LNCAP (cell line): Measurements from ENCODE around the gene DSCAML1.

Source experiments
- TF ChIP-seq, protein P1 (sequence below): fragments of 450-650 bp; IDR thresholded peaks from 2 replicates; pipeline ENCODE4 v1.5.1; 2017; ENCODE audit warnings: mild to moderate bottlenecking

The DSCAML1 gene

DNA sequence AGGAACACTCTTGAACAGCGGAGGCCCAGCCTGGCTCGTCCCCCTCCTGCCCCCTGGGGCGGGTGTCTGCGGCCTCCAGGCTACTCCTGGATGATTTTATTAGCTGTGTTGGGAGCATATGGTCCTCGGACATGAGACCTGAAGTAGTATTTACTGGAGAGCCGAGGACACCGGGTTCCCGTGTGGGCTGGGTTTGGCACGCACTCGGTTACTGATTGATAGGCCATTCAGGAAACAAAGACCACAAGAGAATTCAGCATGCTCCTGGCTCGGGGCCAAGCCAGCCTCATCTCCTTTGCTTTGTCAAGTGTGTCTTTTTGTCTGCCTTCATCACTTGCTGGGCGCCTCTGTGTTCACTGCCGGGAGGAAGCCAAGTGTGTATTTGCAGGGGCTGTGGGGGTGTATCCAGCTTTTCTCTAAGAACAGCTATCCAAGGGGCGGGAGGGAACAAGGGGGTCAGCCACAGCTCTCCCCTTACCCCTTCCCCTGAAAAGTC is 17.8 kb upstream of the DSCAML1 start:
- TF ChIP-seq, protein P1, sequence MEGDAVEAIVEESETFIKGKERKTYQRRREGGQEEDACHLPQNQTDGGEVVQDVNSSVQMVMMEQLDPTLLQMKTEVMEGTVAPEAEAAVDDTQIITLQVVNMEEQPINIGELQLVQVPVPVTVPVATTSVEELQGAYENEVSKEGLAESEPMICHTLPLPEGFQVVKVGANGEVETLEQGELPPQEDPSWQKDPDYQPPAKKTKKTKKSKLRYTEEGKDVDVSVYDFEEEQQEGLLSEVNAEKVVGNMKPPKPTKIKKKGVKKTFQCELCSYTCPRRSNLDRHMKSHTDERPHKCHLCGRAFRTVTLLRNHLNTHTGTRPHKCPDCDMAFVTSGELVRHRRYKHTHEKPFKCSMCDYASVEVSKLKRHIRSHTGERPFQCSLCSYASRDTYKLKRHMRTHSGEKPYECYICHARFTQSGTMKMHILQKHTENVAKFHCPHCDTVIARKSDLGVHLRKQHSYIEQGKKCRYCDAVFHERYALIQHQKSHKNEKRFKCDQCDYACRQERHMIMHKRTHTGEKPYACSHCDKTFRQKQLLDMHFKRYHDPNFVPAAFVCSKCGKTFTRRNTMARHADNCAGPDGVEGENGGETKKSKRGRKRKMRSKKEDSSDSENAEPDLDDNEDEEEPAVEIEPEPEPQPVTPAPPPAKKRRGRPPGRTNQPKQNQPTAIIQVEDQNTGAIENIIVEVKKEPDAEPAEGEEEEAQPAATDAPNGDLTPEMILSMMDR: no peak

DNA sequence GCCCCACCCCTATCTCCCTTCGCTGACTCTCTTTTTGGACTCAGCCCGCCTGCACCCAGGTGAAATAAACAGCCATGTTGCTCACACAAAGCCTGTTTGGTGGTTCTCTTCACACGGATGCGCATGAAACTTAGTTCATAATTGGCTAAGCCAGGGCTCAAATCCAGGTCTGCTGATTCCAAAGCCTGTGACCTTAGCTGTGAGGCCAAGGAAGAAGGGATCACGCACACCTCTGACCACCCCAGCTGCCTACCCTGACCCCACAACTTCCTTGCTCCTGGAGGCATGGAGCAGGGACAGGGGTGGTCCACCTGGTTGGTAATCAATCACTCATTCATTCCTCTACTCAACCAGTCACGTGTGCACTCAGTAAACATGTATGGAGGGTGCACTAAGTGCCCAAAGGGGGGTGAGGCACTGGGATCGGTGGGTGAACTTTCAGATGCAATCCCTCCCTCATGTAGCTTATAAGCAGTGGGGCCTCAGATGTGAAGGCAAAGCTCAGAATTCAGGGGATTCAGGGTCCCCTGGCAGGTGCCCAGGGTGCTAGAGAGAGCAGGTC is 17.3 kb upstream of the DSCAML1 start:
- TF ChIP-seq, protein P1: no peak

DNA sequence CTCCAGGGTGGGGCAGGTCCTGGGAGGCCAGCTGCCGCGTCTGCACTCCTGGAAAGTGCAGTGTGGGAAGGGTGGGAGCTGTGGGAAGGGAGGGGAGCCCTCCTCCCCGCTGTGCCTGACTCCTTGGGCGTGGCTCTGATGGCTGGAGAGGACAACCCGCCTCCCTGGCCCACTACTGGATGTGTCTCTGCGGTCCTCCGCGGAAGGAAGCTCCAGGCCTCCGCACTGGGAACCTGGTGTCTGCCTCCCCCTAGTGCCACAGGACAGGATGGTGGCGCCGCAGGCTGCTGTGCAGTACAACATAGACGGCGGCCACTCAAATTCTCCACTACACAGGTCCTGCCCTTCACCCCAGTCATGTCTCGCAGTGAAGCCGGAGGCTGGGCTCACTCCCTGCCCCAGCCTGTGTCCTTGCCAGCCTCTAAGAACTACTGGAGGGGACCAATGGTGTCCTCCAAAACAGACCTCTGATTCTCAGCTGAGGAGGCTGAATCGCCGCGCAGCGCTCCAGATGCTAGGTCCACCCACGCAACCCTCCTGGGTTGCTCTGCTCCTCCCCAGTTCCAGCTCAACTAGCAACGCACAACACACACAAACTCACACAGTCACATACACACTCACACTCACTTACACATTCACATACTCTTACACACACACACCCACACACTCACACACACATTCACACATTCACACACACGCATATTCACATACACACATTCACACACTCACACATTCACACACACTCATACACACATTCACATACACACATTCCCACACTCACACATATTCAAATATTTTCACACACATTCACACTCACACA is 12.4 kb upstream of the DSCAML1 start:
- TF ChIP-seq, protein P1: peak; percentile 70

DNA sequence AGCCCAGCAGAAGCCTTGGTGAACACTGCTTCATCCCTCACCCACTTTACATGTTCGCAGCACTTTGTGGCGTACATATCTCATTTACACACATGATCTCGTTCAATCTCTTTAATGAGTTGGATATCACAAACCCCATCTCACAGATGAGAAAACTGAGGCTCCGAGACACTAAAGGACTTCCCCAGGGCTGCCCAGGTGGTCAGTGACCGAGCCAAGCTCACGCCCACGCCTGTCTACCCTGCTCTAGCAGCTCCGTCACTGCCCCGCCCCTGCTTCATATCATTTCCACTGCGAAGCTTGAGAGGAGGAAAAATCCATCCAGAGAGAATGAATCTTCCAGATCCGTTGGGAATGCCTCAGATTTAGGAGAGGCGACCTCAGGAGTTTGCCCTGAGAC is 11.8 kb upstream of the DSCAML1 start:
- TF ChIP-seq, protein P1: no peak

DNA sequence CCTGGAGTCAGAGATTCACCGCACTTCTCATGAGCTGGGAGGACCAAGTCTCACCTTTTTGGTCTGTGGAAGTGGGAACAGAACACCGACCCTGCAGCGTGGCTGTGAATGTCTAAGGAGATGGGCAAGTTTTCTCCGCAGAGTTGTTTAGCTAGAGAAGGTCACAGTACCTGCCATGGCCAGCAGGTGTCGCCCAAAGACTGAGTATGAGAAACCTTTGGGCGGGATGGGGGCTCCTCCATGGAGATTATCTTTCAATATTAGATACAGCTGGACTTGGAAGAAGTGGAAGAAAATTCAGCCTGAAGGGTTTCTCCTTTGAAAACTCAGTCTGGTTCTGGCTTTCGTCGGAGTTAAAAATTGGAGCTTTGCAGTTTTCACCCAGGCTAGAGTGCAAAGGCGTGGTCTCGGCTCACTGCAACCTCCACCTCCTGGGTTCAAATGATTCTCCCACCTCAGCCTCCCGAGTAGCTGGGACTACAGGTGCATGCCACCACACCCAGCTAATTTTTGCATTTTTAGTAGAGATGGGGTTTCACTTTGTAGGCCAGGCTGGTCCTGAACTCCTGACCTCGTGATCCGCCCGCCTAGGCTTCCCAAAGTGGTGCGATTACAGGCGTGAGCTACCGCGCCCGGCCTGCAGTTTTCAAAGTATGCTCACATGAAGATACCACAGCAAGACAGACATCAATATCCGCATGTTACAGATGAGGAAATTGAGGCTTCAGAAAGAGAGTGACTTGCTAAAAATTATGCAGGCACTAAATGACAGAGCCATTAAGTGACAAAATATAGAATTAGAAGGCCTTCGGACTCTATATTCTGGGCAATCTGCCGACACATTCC is 10.7 kb upstream of the DSCAML1 start:
- TF ChIP-seq, protein P1: peak; percentile 95

DNA sequence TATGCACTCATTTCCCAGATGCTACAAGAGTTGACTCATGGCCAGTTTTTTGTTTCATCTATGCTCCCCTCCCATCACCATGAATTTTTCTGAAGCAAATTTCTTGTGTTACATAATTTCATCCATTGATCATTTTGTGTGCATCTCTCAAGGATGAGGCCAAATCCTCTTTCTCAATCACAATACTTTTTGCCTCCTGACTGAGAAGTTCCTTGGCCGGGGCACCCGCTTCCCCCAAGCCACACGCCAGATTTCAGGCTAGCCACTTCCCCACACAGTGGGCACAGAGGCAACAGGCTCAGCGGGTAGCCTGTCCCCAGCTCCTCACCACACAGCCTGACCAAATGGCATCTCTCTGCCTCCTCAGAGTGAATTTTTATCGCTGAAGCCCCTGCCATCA is 9.8 kb upstream of the DSCAML1 start:
- TF ChIP-seq, protein P1: no peak

DNA sequence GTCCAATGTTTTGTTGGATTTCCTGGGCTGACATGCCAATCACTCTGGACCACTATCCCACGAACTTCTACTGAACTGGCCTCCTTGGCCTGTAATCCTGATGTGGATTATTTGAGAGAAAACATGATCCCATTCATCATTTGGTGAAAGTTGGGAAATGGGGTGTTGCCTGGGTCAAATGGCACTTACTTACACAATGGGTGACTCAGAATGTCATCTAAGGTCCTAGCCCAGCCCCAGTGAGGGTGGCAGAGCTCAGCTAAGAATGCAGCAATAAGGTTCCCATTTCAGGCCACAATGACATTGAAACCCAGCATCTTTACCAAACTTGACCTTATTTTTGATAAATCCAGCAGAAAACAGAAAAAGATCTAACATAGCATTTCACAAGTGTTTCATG is 8.0 kb upstream of the DSCAML1 start:
- TF ChIP-seq, protein P1: no peak
